ENCODE results near the gene NANOS1.

The NANOS1 gene

GRCh38 chr10:118985576-118985975 lies 43.9 kb upstream of the NANOS1 start:
- no peak for DNase-seq (ENCODE audit: low read depth)

GRCh38 chr10:118986815-118987790 lies 42.4 kb upstream of the NANOS1 start:
- no peak for DNase-seq (ENCODE audit: low read depth)
- TF ChIP-seq, protein P1, sequence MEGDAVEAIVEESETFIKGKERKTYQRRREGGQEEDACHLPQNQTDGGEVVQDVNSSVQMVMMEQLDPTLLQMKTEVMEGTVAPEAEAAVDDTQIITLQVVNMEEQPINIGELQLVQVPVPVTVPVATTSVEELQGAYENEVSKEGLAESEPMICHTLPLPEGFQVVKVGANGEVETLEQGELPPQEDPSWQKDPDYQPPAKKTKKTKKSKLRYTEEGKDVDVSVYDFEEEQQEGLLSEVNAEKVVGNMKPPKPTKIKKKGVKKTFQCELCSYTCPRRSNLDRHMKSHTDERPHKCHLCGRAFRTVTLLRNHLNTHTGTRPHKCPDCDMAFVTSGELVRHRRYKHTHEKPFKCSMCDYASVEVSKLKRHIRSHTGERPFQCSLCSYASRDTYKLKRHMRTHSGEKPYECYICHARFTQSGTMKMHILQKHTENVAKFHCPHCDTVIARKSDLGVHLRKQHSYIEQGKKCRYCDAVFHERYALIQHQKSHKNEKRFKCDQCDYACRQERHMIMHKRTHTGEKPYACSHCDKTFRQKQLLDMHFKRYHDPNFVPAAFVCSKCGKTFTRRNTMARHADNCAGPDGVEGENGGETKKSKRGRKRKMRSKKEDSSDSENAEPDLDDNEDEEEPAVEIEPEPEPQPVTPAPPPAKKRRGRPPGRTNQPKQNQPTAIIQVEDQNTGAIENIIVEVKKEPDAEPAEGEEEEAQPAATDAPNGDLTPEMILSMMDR (conservative IDR thresholded peaks at IDR 0.05; ENCODE audit: low read depth, low read length): no peak
- no peak overlapping the region for H3K4me3 ChIP-seq (ENCODE audit: low read depth, low read length)

More at GRCh38 chr10:118985576-118985975, 43.9 kb upstream of the NANOS1 start:
- TF ChIP-seq, protein P1 (conservative IDR thresholded peaks at IDR 0.05; ENCODE audit: low read depth, low read length): no peak
- no peak overlapping the region for H3K4me3 ChIP-seq (ENCODE audit: low read depth, low read length)

GRCh38 chr10:118990326-118990725 lies 39.2 kb upstream of the NANOS1 start:
- DNase-seq (ENCODE audit: low read depth): no peak
- TF ChIP-seq, protein P1 (conservative IDR thresholded peaks at IDR 0.05; ENCODE audit: low read depth, low read length): no peak
- H3K4me3 ChIP-seq (ENCODE audit: low read depth, low read length): no peak overlapping the region

- H3K4me3 ChIP-seq (ENCODE audit: low read depth, low read length): no peak overlapping the region
- TF ChIP-seq, protein P1 (conservative IDR thresholded peaks at IDR 0.05; ENCODE audit: low read depth, low read length): no peak
Observed at GRCh38 chr10:118992496-118992895, 37.0 kb upstream of the NANOS1 start.

GRCh38 chr10:118993214-118993613 lies 36.3 kb upstream of the NANOS1 start:
- H3K4me3 ChIP-seq (ENCODE audit: low read depth, low read length): no peak overlapping the region
- TF ChIP-seq, protein P1 (conservative IDR thresholded peaks at IDR 0.05; ENCODE audit: low read depth, low read length): no peak
- no peak for DNase-seq (ENCODE audit: low read depth)

More at GRCh38 chr10:118992496-118992895, 37.0 kb upstream of the NANOS1 start:
- no peak for DNase-seq (ENCODE audit: low read depth)

DNA sequence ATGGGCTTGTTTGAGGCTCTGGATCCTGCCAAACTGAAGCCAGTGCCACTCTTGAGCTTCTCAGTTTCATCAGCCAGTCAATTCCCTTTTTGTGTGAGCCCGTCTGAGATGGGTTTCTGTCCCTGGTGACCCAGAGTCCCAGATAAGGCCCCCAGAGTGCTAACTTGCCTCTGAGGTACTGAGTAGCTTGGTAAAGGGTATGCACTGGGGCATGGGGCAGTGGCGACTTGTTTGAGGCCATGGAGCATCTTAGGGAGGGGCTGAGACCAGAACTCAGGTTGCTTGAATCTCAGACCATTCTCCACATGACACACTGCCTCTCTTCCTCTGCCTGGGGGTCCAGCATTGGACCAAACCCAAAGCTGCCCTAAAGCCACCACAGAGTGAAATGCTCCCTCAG lies 35.2 kb upstream of the NANOS1 start:
- no peak overlapping the region for H3K4me3 ChIP-seq (ENCODE audit: low read depth, low read length)
- DNase-seq (ENCODE audit: low read depth): no peak
- TF ChIP-seq, protein P1 (conservative IDR thresholded peaks at IDR 0.05; ENCODE audit: low read depth, low read length): no peak
